ENCODE measurements around the gene PDLIM5. TPM values are rescaled to one million over a fixed set of nuclear protein-coding genes. Genes with fewer than 3 reads are reported as not detected.

PDLIM5 gene
- total and polyA plus RNA-seq, 4 experiments from 2014 or later = 37.4 to 57.5 (median 44.6) TPM

DNA sequence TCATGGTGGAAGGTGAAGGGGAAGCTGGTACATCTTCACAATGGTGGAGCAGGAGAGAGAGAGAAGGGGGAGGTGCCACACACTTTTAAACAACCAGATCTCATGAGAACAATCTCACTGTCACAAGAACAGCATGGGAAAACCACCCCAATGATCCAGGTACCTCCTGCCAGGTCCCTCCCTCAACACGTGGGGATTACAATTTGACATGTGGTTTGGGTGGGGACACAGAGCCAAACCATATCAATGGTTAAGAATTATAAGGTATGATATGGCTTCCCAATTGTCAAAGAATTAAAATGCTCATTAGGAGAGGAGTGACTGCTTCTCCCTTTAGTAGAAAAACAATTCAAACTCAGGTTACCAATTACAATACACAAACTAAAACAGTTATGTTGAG lies 143.3 kb downstream of the PDLIM5 start:
- Mint-ChIP-seq H3K9me3 (no peaks in the 10 kb centered on the region), H3K36me3 (peaks cover 4 to 9% of the 10 kb centered on the region in 2 donors), H3K4me3 (no peak overlapping the region), H3K4me1 (no peaks in the 10 kb centered on the region), H3K27ac (peak overlapping the region in 1 of 7 donors; percentile 30), H3K27me3 (no peaks in the 10 kb centered on the region)
- DNase-seq = no peak
- H3K27ac ChIP-seq (ENCODE audit: low read depth, low read length) = no peak overlapping the region
- no peak overlapping the region for H3K4me3 ChIP-seq (ENCODE audit: low read length in 2 of 2)
- no peaks in the 10 kb centered on the region for H3K36me3 ChIP-seq (ENCODE audit: insufficient read depth, low read length)
- intact Hi-C loops (cut with micrococcal nuclease) = no loop called here
- CTCF ChIA-PET (ENCODE audit: partially characterized antibody) = interaction anchor here (1.0 to 1.5 kb wide), 2 partner anchors 187 to 290 kb away, joined by 3 to 13 read pairs; no protein-coding TSS in a partner anchor
- H3K27me3 ChIP-seq (ENCODE audit: insufficient read depth, low read length) = no peaks in the 10 kb centered on the region
- H3K4me1 ChIP-seq (ENCODE audit: insufficient read depth, low read length) = no peaks in the 10 kb centered on the region
- H3K9me3 ChIP-seq (ENCODE audit: control insufficient read depth in 1 of 2, low read length in 2 of 2) = no peaks in the 10 kb centered on the region
- POLR2A ChIA-PET (ENCODE audit: partially characterized antibody) = no interaction called here

DNA sequence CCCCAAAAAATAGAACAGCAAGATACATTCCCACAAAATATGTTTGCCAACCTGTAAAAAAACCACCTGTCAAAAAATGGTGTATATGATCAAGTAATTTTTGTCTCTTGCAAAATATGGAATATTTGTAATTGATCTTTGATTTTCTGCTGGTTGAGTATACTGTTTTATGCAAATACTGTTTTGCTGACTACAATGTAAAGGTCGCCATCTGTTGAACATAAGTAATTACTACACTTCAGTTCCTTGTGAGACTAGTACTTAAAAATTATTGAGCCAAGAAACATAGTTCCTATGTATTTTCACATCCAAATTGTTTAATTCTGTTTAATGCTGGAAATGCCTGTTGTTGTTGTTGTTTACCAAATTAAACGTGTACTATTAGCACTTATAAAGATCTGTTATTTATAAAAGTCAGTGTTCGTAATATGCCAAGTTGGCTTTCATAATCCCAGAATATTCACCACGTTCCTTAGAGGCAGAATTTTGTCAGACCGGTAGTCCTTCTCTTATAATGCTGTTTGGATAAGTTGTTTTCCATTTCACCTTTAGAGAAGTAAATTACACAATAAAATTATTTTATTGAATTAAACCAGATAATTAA lies 144.2 kb downstream of the PDLIM5 start:
- POLR2A ChIA-PET (ENCODE audit: partially characterized antibody) = no interaction called here
- H3K4me3 Mint-ChIP-seq = no peak overlapping the region
- intact Hi-C loops (cut with micrococcal nuclease) = loop anchor here (1.0 kb wide), 2 partner anchors 190 to 292 kb away; no protein-coding TSS in a partner anchor
- no peaks in the 10 kb centered on the region for H3K9me3 ChIP-seq (ENCODE audit: control insufficient read depth in 1 of 2, low read length in 2 of 2)
- no peak overlapping the region for H3K27ac ChIP-seq (ENCODE audit: low read depth, low read length)
- H3K4me3 ChIP-seq (ENCODE audit: low read length in 2 of 2) = no peak overlapping the region
- no peaks in the 10 kb centered on the region for H3K27me3 ChIP-seq (ENCODE audit: insufficient read depth, low read length)
- no peaks in the 10 kb centered on the region for H3K36me3 ChIP-seq (ENCODE audit: insufficient read depth, low read length)
- no peaks in the 10 kb centered on the region for H3K9me3 Mint-ChIP-seq
- H3K4me1 Mint-ChIP-seq = no peaks in the 10 kb centered on the region
- DNase-seq = peak in 4 of 5 donors; percentile 17 to 36 (median 30)
- peaks cover 4 to 9% of the 10 kb centered on the region in 2 donors for H3K36me3 Mint-ChIP-seq
- no peaks in the 10 kb centered on the region for H3K4me1 ChIP-seq (ENCODE audit: insufficient read depth, low read length)
- H3K27ac Mint-ChIP-seq = no peak overlapping the region
- CTCF ChIA-PET (ENCODE audit: partially characterized antibody) = interaction anchor here (1.0 to 1.5 kb wide), 2 partner anchors 188 to 291 kb away, joined by 3 to 13 read pairs; no protein-coding TSS in a partner anchor
- no peaks in the 10 kb centered on the region for H3K27me3 Mint-ChIP-seq

DNA sequence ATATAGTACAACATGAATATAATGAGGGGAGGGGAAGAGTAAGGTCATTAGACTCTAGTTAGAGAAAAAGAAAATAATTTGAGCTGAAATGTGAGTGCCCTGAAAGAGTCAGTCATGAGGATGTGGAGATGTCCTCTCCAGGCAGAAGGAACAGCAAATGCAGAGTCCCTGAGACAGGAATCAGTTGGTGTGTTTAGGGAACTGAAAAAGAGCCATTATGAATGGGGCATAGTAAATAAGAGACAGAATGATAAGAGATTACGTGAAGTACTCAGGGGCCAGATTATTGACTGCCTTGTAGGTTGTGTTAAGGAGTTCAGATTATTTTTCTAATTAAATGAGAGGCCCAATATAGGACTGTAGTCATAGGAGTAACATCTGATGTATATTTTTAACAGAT lies 147.0 kb downstream of the PDLIM5 start:
- CTCF ChIA-PET (ENCODE audit: partially characterized antibody) = interaction anchor here (1.5 kb wide), 1 partner anchor 191 kb away, joined by 4 read pairs; no protein-coding TSS in a partner anchor
- H3K36me3 ChIP-seq (ENCODE audit: insufficient read depth, low read length) = no peaks in the 10 kb centered on the region
- H3K27ac ChIP-seq (ENCODE audit: low read depth, low read length) = no peak overlapping the region
- no peaks in the 10 kb centered on the region for H3K9me3 ChIP-seq (ENCODE audit: control insufficient read depth in 1 of 2, low read length in 2 of 2)
- no peak overlapping the region for H3K27ac Mint-ChIP-seq
- H3K4me3 Mint-ChIP-seq = no peak overlapping the region
- no peaks in the 10 kb centered on the region for H3K4me1 Mint-ChIP-seq
- POLR2A ChIA-PET (ENCODE audit: partially characterized antibody) = no interaction called here
- intact Hi-C loops (cut with micrococcal nuclease) = no loop called here
- H3K36me3 Mint-ChIP-seq = no peaks in the 10 kb centered on the region
- H3K4me3 ChIP-seq (ENCODE audit: low read length in 2 of 2) = no peak overlapping the region
- H3K9me3 Mint-ChIP-seq = no peaks in the 10 kb centered on the region
- no peaks in the 10 kb centered on the region for H3K4me1 ChIP-seq (ENCODE audit: insufficient read depth, low read length)
- no peaks in the 10 kb centered on the region for H3K27me3 ChIP-seq (ENCODE audit: insufficient read depth, low read length)
- no peaks in the 10 kb centered on the region for H3K27me3 Mint-ChIP-seq
- DNase-seq = no peak

DNA sequence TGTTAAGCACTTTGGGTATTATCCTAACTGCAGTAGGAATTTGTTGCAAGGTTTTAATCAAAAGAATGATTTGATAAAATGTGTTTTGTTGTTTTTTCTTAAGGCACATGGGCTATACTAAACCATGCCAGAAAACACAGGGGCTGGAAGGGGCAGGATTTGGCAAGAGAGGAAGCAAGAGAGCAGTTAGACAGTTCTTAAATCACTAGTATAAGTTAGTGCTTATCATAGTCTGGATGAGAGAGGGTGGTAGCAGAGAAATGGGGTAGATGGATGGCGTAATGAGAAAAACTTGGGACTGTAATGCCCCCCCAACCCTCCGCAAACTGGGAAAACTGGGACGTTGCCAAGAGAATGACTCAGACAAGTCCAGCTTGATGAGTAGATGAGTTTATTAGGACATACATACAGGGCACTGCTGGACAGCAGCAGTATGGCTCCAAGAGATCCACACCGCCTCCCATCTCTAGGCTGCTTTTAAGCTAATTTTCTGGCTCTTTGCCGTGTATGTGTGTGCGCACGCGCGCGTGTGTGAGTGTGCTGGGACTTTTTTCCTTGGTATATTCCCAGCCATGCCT lies 151.5 kb downstream of the PDLIM5 start:
- no peaks in the 10 kb centered on the region for H3K4me1 Mint-ChIP-seq
- H3K4me3 Mint-ChIP-seq = no peak overlapping the region
- peaks cover 0 to 2% of the 10 kb centered on the region in 2 donors for H3K36me3 Mint-ChIP-seq
- no peaks in the 10 kb centered on the region for H3K9me3 Mint-ChIP-seq
- Histone ChIP-seq H3K36me3 (ENCODE audit: insufficient read depth, low read length) (no peaks in the 10 kb centered on the region), H3K27me3 (ENCODE audit: insufficient read depth, low read length) (no peaks in the 10 kb centered on the region), H3K4me1 (ENCODE audit: insufficient read depth, low read length) (no peaks in the 10 kb centered on the region), H3K27ac (ENCODE audit: low read depth, low read length) (no peak overlapping the region), H3K4me3 (ENCODE audit: low read length in 2 of 2) (no peak overlapping the region), H3K9me3 (ENCODE audit: control insufficient read depth in 1 of 2, low read length in 2 of 2) (no peaks in the 10 kb centered on the region)
- intact Hi-C loops (cut with micrococcal nuclease) = no loop called here
- ChIA-PET CTCF (ENCODE audit: partially characterized antibody) (no interaction called here), POLR2A (ENCODE audit: partially characterized antibody) (no interaction called here)
- H3K27me3 Mint-ChIP-seq = no peaks in the 10 kb centered on the region
- no peak overlapping the region for H3K27ac Mint-ChIP-seq
- no peak for DNase-seq

DNA sequence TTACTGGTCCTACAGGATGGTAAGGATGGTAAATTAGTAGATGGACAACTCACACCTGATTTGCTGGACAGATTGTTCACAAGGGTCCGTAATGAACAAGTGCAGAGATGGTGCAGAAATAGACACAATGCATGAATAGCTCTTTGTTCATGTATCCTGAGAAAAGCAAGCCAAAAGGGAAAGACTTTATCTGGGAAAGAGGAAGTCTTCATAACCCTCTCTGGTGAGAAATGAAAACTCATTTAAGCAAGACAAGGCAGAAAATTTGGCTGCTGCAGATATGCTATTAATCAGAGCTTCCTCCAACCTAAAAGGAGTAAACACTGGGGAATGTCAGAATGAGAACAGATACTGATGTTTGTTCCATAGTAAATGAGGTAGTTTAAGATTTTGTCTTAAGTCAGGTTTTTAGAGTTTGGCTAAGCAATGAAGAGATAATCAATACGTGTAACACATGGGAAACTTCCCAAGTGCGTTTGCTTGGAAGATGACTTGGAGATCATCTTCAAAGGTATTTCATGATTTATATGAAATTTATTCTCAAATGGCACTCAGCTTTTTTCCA lies 153.6 kb downstream of the PDLIM5 start:
- Mint-ChIP-seq H3K9me3 (no peaks in the 10 kb centered on the region), H3K4me3 (no peak overlapping the region), H3K4me1 (peaks cover 0 to 5% (median 4%) of the 10 kb centered on the region in 4 donors), H3K27me3 (no peaks in the 10 kb centered on the region), H3K36me3 (peaks cover 0 to 2% of the 10 kb centered on the region in 2 donors), H3K27ac (peak overlapping the region in 1 of 7 donors; percentile 25)
- intact Hi-C loops (cut with micrococcal nuclease) = no loop called here
- ChIA-PET POLR2A (ENCODE audit: partially characterized antibody) (no interaction called here), CTCF (ENCODE audit: partially characterized antibody) (interaction anchor here (1.0 kb wide), 1 partner anchor 198 kb away, joined by 5 read pairs; no protein-coding TSS in a partner anchor)
- Histone ChIP-seq H3K4me3 (ENCODE audit: low read length in 2 of 2) (no peak overlapping the region), H3K36me3 (ENCODE audit: insufficient read depth, low read length) (no peaks in the 10 kb centered on the region), H3K27ac (ENCODE audit: low read depth, low read length) (no peak overlapping the region), H3K4me1 (ENCODE audit: insufficient read depth, low read length) (no peaks in the 10 kb centered on the region), H3K9me3 (ENCODE audit: control insufficient read depth in 1 of 2, low read length in 2 of 2) (no peaks in the 10 kb centered on the region), H3K27me3 (ENCODE audit: insufficient read depth, low read length) (no peaks in the 10 kb centered on the region)
- no peak for DNase-seq

DNA sequence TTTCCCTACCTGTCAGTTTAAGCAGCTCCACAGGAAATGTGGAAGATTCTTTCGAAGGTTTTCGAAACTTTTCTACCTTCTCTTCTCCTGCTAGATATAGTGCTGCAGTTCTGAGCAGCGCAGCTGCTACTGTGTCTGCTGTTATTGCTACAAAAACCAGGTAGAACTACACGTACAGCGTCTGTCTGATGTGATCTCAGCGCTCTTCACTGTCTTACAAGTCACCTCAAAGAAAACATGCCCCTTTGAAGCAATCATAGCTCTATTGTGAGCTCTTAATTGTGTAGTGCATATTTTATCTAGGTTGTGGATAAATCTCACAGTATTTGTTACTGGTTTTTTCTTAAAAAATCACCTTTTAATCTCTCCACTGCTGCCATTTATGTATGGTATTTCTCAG lies 158.4 kb downstream of the PDLIM5 start:
- DNase-seq = no peak
- intact Hi-C loops (cut with micrococcal nuclease) = no loop called here
- H3K36me3 Mint-ChIP-seq = peaks cover 0 to 2% of the 10 kb centered on the region in 2 donors
- no peaks in the 10 kb centered on the region for H3K9me3 Mint-ChIP-seq
- peak overlapping the region in 1 of 7 donors; percentile 55 for H3K27ac Mint-ChIP-seq
- Histone ChIP-seq H3K4me3 (ENCODE audit: low read length in 2 of 2) (no peak overlapping the region), H3K27ac (ENCODE audit: low read depth, low read length) (no peak overlapping the region), H3K36me3 (ENCODE audit: insufficient read depth, low read length) (no peaks in the 10 kb centered on the region), H3K27me3 (ENCODE audit: insufficient read depth, low read length) (no peaks in the 10 kb centered on the region), H3K4me1 (ENCODE audit: insufficient read depth, low read length) (no peaks in the 10 kb centered on the region), H3K9me3 (ENCODE audit: control insufficient read depth in 1 of 2, low read length in 2 of 2) (no peaks in the 10 kb centered on the region)
- H3K4me3 Mint-ChIP-seq = no peak overlapping the region
- ChIA-PET CTCF (ENCODE audit: partially characterized antibody) (interaction anchor here (4.6 kb wide), 1 partner anchor 11 kb away, joined by 15 read pairs; no protein-coding TSS in a partner anchor), POLR2A (ENCODE audit: partially characterized antibody) (no interaction called here)
- no peaks in the 10 kb centered on the region for H3K27me3 Mint-ChIP-seq
- peaks cover 0 to 11% (median 6%) of the 10 kb centered on the region in 4 donors for H3K4me1 Mint-ChIP-seq

DNA sequence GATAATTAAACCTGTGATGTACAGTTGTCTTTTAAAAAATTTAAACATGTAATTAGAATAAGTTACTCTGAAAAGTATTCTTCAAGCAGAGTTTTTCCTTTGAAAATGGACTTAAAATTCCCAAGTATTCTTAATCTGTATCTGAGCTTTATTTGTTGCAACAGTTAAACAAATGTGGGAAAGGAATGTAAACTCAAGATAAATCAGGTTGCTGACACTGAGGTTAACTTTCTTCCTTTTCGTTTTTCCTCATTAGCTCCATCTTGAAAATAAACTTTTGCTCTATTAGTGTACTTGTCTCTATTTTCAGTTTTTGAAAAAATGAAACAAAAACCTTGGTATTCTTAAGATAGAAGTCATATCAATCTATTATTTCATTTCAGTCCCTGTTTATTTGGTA lies 161.5 kb downstream of the PDLIM5 start:
- Mint-ChIP-seq H3K9me3 (no peaks in the 10 kb centered on the region), H3K27ac (no peak overlapping the region), H3K4me3 (no peak overlapping the region), H3K4me1 (peaks cover 0 to 11% (median 6%) of the 10 kb centered on the region in 4 donors), H3K36me3 (peaks cover 5 to 6% of the 10 kb centered on the region in 2 donors), H3K27me3 (no peaks in the 10 kb centered on the region)
- Histone ChIP-seq H3K36me3 (ENCODE audit: insufficient read depth, low read length) (no peaks in the 10 kb centered on the region), H3K27me3 (ENCODE audit: insufficient read depth, low read length) (no peaks in the 10 kb centered on the region), H3K4me3 (ENCODE audit: low read length in 2 of 2) (no peak overlapping the region), H3K4me1 (ENCODE audit: insufficient read depth, low read length) (no peaks in the 10 kb centered on the region), H3K27ac (ENCODE audit: low read depth, low read length) (no peak overlapping the region), H3K9me3 (ENCODE audit: control insufficient read depth in 1 of 2, low read length in 2 of 2) (no peaks in the 10 kb centered on the region)
- DNase-seq = no peak
- POLR2A ChIA-PET (ENCODE audit: partially characterized antibody) = no interaction called here
- CTCF ChIA-PET (ENCODE audit: partially characterized antibody) = no interaction called here
- intact Hi-C loops (cut with micrococcal nuclease) = no loop called here

All from CD4-positive, alpha-beta memory T cell (primary cell).